SK-N-SH (cell line): ENCODE results near the gene LRRC70. TPM values are rescaled to one million over a fixed set of nuclear protein-coding genes. Genes with fewer than 3 reads are reported as not detected.

Source experiments
- CTCF ChIA-PET: fragments of 300-600, 350-600 bp; formaldehyde crosslinking; extraction: SDS; loops from one replicate; lab custom pipeline; 2021; lab: Yijun Ruan, JAX
- POLR2A ChIA-PET: fragments of 350-600 bp; sonication (Branson Sonifier 250); formaldehyde crosslinking; extraction: SDS; loops from one replicate; lab custom pipeline; 2020; ENCODE audit warnings: antibody characterized with exemption, inconsistent platforms; lab: Yijun Ruan, JAX
- DNase-seq: peaks from one replicate; pipeline ENCODE4 v3.0.0; 2012
- H2AFZ ChIP-seq: fragments of 200-600 bp; sonication (generic); 2 replicates; pipeline ENCODE4 v1.8.1; 2016; ENCODE audit warnings: antibody characterized with exemption, mild to moderate bottlenecking, low read depth
- H3F3A ChIP-seq: fragments of 200-600 bp; sonication (generic); replicated peaks from 2 replicates; pipeline ENCODE3; 2016; ENCODE audit warnings: antibody characterized with exemption, mild to moderate bottlenecking; ENCODE audit not compliant: insufficient read depth
- H3K27ac ChIP-seq, 2 experiments: fragments of 200-500 bp in 1 of 2; fragments of 200-600 bp in 1 of 2; sonication (Bioruptor generic) in 1 of 2; sonication (generic), shearing (Covaris generic) in 1 of 2; 2 replicates each; pipeline versions ENCODE4 v1.5.1 to v1.6.1; 2014 to 2016; ENCODE audit warnings: low read depth in 2 of 2, inconsistent platforms in 1 of 2, low read length in 1 of 2, mild to moderate bottlenecking in 1 of 2, mixed read lengths in 1 of 2
- H3K27me3 ChIP-seq: fragments of 200-600 bp; sonication (generic), shearing (Covaris generic); 2 replicates; pipeline ENCODE4 v1.6.1; 2016; ENCODE audit warnings: mixed run types; ENCODE audit not compliant: insufficient read depth
- H3K36me3 ChIP-seq, 2 experiments: fragments of 200-500 bp in 1 of 2; fragments of 200-600 bp in 1 of 2; sonication (Bioruptor generic) in 1 of 2; sonication (generic) in 1 of 2; replicated peaks in 1 of 2; 2 replicates each; pipeline versions ENCODE3 to v1.5.1; 2014 to 2016; ENCODE audit warnings: low read length in 1 of 2, mild to moderate bottlenecking in 1 of 2; ENCODE audit not compliant: insufficient read depth in 2 of 2, control insufficient read depth in 1 of 2
- H3K4me1 ChIP-seq, 2 experiments: fragments of 200-500 bp in 1 of 2; fragments of 200-600 bp in 1 of 2; sonication (Bioruptor generic) in 1 of 2; sonication (generic), shearing (Covaris generic) in 1 of 2; 2 replicates each; pipeline versions ENCODE4 v1.5.1 to v1.6.1; 2014 to 2016; ENCODE audit warnings: low read depth in 1 of 2, low read length in 1 of 2, mixed run types in 1 of 2; ENCODE audit not compliant: insufficient read depth in 2 of 2, control insufficient read depth in 1 of 2
- H3K4me2 ChIP-seq: fragments of 200-600 bp; sonication (generic), shearing (Covaris generic); 2 replicates; pipeline ENCODE4 v1.6.1; 2017; ENCODE audit warnings: mixed run types
- H3K4me3 ChIP-seq, 2 experiments: fragments of 200-500 bp in 1 of 2; fragments of 200-600 bp in 1 of 2; sonication (Bioruptor generic) in 1 of 2; sonication (generic), shearing (Covaris generic) in 1 of 2; 2 replicates each; pipeline versions ENCODE4 v1.5.1 to v1.8.1; 2014 to 2016; ENCODE audit warnings: low read depth in 2 of 2, inconsistent platforms in 1 of 2, low read length in 1 of 2, mild to moderate bottlenecking in 1 of 2, mixed read lengths in 1 of 2, moderate library complexity in 1 of 2
- H3K79me2 ChIP-seq: fragments of 200-600 bp; sonication (generic); 2 replicates; pipeline ENCODE4 v1.8.1; 2017; ENCODE audit warnings: mild to moderate bottlenecking; ENCODE audit not compliant: insufficient read depth
- H3K9ac ChIP-seq: fragments of 200-600 bp; sonication (generic); 2 replicates; pipeline ENCODE4 v1.6.1; 2017; ENCODE audit warnings: mixed run types
- H3K9me2 ChIP-seq: fragments of 200-600 bp; sonication (generic); 2 replicates; pipeline ENCODE4 v1.6.1; 2017; ENCODE audit warnings: mixed run types
- H3K9me3 ChIP-seq: fragments of 200-600 bp; sonication (generic); 2 replicates; pipeline ENCODE4 v1.6.1; 2017; ENCODE audit warnings: mixed run types, mild to moderate bottlenecking, moderate library complexity
- H4K20me1 ChIP-seq: fragments of 200-600 bp; sonication (generic); 2 replicates; pipeline ENCODE4 v1.6.1; 2017; ENCODE audit warnings: mild to moderate bottlenecking, mixed run types; ENCODE audit not compliant: insufficient read depth
- ELF1 ChIP-seq: IDR thresholded peaks from 2 replicates; pipeline ENCODE4 v1.4.0; 2012
- EZH2phosphoT487 ChIP-seq: fragments of 200-600 bp; sonication (generic); IDR thresholded peaks from 2 replicates; pipeline ENCODE4 v1.6.1; 2017; ENCODE audit warnings: low read depth, mixed run types, mild to moderate bottlenecking, antibody characterized with exemption, moderate library complexity, borderline replicate concordance
- FOSL2 ChIP-seq: IDR thresholded peaks from 2 replicates; pipeline ENCODE4 v1.4.0; 2012; ENCODE audit warnings: low read depth, mild to moderate bottlenecking, moderate library complexity, borderline replicate concordance
- FOXJ3 ChIP-seq: sonication (generic); formaldehyde crosslinking; IDR thresholded peaks from 2 replicates; pipeline ENCODE4 v1.5.1; 2020; ENCODE audit warnings: mild to moderate bottlenecking, missing genetic modification reagents
- FOXM1 ChIP-seq: IDR thresholded peaks from 2 replicates; pipeline ENCODE4 v1.4.0; 2012; ENCODE audit warnings: low read depth, mild to moderate bottlenecking
- GABPA ChIP-seq: IDR thresholded peaks from 2 replicates; pipeline ENCODE4 v1.4.0; 2012; ENCODE audit warnings: low read depth, mild to moderate bottlenecking
- GATA2 ChIP-seq: sonication (generic); formaldehyde crosslinking; IDR thresholded peaks from 2 replicates; pipeline ENCODE4 v1.5.0; 2020; ENCODE audit warnings: mild to moderate bottlenecking, missing genetic modification reagents
- JUND ChIP-seq: IDR thresholded peaks from 2 replicates; pipeline ENCODE4 v1.4.0; 2012
- MEF2A ChIP-seq: IDR thresholded peaks from 2 replicates; pipeline ENCODE4 v1.4.0; 2012; ENCODE audit warnings: low read depth, borderline replicate concordance
- NRF1 ChIP-seq: IDR thresholded peaks from 2 replicates; pipeline ENCODE4 v1.6.1; 2012; ENCODE audit warnings: low read depth, mild to moderate bottlenecking, low read length
- POLR2AphosphoS5 ChIP-seq: IDR thresholded peaks from 2 replicates; pipeline ENCODE4 v1.6.1; 2012; ENCODE audit warnings: low read depth, low read length
- RFX5 ChIP-seq: IDR thresholded peaks from 2 replicates; pipeline ENCODE4 v1.6.1; 2012; ENCODE audit warnings: mild to moderate bottlenecking, improper control_type of control experiment, low read length
- RXRA ChIP-seq: IDR thresholded peaks from 2 replicates; pipeline ENCODE4 v1.4.0; 2012; ENCODE audit warnings: low read depth, mild to moderate bottlenecking, borderline replicate concordance
- SMC3 ChIP-seq: IDR thresholded peaks from 2 replicates; pipeline ENCODE4 v1.6.1; 2012; ENCODE audit warnings: low read depth, low read length, improper control_type of control experiment
- TCF12 ChIP-seq: IDR thresholded peaks from 2 replicates; pipeline ENCODE4 v1.4.0; 2012
- YY1 ChIP-seq: IDR thresholded peaks from 2 replicates; pipeline ENCODE4 v1.4.0; 2012; ENCODE audit warnings: low read depth, mild to moderate bottlenecking
- WGBS: methylation state at CpG from one replicate; pipeline ENCODE4 v1.1.6; 2017; ENCODE audit warnings: low lambda C conversion rate; 5-methylcytosine and 5-hydroxymethylcytosine counted together
- polyA plus RNA-seq, 3 experiments: library from polyadenylated mRNA; depleted of rRNA; stranded (reverse); fragments of >200 nt; gene quantifications; 2 replicates each; pipeline ENCODE4 v1.2.3, GENCODE V29; 2012
- TF ChIP-seq, protein P1 (sequence below): fragments of 150-350 bp; IDR thresholded peaks from 2 replicates; pipeline ENCODE4 v1.6.1; 2016; ENCODE audit warnings: mild to moderate bottlenecking, low read depth, low read length
- TF ChIP-seq, protein P2 (sequence below): fragments of 200-600 bp; sonication (generic); IDR thresholded peaks from 2 replicates; pipeline ENCODE4 v1.6.1; 2017; ENCODE audit warnings: antibody characterized with exemption, mild to moderate bottlenecking, moderate library complexity
- TF ChIP-seq, protein P3 (sequence below): IDR thresholded peaks from 2 replicates; pipeline ENCODE4; 2012

LRRC70 gene
- polyA plus RNA-seq, 1 of the 3 experiments (the other 2 are of a cell fraction): 0.08 TPM

DNA sequence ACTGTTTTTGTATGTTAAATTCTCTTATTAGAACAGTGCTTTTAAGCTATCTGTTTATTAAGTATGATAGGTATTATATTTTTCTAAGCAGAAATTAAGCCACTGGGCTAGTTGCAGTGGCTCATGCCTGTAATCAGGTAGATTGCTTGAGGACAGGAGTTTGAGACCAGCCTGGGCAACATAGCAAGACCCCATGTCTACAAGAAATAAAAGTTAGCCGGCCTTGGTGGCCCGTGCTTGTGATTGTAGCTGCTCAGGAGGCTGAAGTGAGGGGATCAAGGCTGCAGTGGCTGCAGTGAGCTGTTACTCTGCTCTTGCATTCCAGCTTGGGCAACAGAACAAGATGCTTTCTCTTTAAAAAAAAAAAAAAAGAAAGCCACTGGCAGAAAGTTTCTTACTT lies 45.0 kb upstream of the LRRC70 start (continued):
- TF ChIP-seq, protein P1, sequence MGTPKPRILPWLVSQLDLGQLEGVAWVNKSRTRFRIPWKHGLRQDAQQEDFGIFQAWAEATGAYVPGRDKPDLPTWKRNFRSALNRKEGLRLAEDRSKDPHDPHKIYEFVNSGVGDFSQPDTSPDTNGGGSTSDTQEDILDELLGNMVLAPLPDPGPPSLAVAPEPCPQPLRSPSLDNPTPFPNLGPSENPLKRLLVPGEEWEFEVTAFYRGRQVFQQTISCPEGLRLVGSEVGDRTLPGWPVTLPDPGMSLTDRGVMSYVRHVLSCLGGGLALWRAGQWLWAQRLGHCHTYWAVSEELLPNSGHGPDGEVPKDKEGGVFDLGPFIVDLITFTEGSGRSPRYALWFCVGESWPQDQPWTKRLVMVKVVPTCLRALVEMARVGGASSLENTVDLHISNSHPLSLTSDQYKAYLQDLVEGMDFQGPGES: no peak
- TF ChIP-seq FOXM1: no peak

DNA sequence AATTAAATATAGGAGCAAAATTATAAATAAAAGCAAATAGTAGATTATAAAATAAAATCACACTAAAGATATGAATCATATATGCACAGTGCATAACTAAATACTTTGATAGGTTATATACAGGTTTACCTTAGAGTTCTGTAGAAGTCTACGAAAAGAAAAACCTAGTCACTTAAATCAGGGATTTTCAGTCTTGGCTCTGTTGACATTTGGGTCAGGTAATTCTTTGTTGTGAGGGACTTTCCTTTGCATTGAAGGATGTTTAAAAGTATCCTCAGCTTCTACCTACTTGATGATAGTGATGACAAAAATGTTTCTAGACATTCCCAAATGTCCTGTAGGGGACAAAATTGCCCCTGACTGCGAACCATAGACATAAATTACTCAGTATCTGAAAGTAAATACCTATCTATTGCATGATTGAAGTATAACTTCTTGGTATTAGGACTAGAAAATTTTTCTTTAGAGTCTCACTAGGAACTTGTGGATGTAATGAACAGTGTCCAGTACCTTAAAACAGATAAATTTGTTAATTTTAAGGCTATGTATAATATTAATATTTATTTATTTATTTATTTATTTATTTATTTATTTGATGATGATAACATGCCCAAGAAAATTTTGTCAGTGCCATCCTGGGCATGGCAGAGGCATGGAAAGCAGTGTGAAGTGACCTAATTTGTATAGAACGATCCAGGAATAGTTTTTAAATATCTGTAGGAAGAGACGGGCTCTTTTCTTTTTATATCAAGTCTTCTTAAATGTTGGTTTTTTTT lies 44.0 kb upstream of the LRRC70 start:
- H3K27me3 ChIP-seq: no peaks in the 10 kb centered on the region
- no peak overlapping the region for H3K9ac ChIP-seq
- H3K36me3 ChIP-seq: peaks cover 20 to 34% of the 10 kb centered on the region in 2 experiments
- CTCF ChIA-PET: no interaction called here
- no peak overlapping the region for H3K27ac ChIP-seq
- WGBS: 64% methylated on average over 4 of the region's 4 CpGs
- H4K20me1 ChIP-seq: no peaks in the 10 kb centered on the region
- H3K9me3 ChIP-seq: no peaks in the 10 kb centered on the region
- no peak overlapping the region for H3K4me2 ChIP-seq
- POLR2A ChIA-PET: no interaction called here
- H3K4me3 ChIP-seq: no peak overlapping the region
- no peak overlapping the region for H2AFZ ChIP-seq
- H3K4me1 ChIP-seq: no peaks in the 10 kb centered on the region
- TF ChIP-seq, protein P2, sequence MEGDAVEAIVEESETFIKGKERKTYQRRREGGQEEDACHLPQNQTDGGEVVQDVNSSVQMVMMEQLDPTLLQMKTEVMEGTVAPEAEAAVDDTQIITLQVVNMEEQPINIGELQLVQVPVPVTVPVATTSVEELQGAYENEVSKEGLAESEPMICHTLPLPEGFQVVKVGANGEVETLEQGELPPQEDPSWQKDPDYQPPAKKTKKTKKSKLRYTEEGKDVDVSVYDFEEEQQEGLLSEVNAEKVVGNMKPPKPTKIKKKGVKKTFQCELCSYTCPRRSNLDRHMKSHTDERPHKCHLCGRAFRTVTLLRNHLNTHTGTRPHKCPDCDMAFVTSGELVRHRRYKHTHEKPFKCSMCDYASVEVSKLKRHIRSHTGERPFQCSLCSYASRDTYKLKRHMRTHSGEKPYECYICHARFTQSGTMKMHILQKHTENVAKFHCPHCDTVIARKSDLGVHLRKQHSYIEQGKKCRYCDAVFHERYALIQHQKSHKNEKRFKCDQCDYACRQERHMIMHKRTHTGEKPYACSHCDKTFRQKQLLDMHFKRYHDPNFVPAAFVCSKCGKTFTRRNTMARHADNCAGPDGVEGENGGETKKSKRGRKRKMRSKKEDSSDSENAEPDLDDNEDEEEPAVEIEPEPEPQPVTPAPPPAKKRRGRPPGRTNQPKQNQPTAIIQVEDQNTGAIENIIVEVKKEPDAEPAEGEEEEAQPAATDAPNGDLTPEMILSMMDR: no peak
- TF ChIP-seq RFX5 (no peak), MEF2A (no peak), ELF1 (no peak), EZH2phosphoT487 (no peak), SMC3 (no peak), YY1 (no peak), GABPA (no peak), RXRA (no peak), GATA2 (no peak), POLR2AphosphoS5 (no peak), NRF1 (no peak), FOXJ3 (CRISPR knock-in tag) (no peak), FOSL2 (no peak), JUND (no peak), TCF12 (no peak)
- TF ChIP-seq, protein P3, sequence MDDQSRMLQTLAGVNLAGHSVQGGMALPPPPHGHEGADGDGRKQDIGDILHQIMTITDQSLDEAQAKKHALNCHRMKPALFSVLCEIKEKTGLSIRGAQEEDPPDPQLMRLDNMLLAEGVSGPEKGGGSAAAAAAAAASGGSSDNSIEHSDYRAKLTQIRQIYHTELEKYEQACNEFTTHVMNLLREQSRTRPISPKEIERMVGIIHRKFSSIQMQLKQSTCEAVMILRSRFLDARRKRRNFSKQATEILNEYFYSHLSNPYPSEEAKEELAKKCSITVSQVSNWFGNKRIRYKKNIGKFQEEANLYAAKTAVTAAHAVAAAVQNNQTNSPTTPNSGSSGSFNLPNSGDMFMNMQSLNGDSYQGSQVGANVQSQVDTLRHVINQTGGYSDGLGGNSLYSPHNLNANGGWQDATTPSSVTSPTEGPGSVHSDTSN: no peak
- TF ChIP-seq, all 33 proteins: peak for 0
- Histone ChIP-seq H3K79me2 (no peaks in the 10 kb centered on the region), H3K9me2 (no peaks in the 10 kb centered on the region), H3F3A (no peaks in the 10 kb centered on the region)
- no peak for DNase-seq
